ENCODE measurements around the gene OGFOD1.

The OGFOD1 gene

GRCh38 chr16:56450986-56451752, at the start of gene OGFOD1, which contains the start of gene NUDT21:
OGFOD1 (plus strand) TSS chr16:56451554; CDS start chr16:56451613, 59 bp downstream.
NUDT21 (minus strand) TSS chr16:56451332; CDS start chr16:56451202, 130 bp downstream.
- DNase-seq: peak; percentile 98

- no peak for DNase-seq
These were observed 45.2 kb upstream of the OGFOD1 start for GRCh38 chr16:56405977-56406672.

GRCh38 chr16:56408379-56409098, 42.8 kb upstream of the OGFOD1 start:
- DNase-seq: no peak

- no peak for DNase-seq
These were observed 42.2 kb upstream of the OGFOD1 start for GRCh38 chr16:56409195-56409594.

DNA sequence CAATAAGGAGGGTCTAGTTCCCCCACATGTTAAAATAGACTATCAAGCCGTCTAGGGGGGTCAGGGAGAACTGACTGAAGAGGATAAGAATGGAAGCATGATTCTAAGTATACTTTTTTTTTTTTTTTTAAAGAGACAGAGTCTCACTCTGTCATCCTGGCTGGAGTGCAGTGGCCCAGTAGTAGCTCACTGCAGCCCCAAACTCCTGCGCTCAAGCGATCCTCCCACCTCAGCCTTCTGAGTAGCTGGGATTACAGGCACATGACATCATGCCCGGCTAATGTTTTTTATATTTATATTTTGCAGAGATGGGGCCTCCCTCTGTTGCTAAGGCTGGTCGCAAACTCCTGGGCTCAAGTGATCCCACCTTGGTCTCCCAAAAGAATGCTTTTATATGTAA, 40.2 kb upstream of the OGFOD1 start:
- DNase-seq: no peak

DNA sequence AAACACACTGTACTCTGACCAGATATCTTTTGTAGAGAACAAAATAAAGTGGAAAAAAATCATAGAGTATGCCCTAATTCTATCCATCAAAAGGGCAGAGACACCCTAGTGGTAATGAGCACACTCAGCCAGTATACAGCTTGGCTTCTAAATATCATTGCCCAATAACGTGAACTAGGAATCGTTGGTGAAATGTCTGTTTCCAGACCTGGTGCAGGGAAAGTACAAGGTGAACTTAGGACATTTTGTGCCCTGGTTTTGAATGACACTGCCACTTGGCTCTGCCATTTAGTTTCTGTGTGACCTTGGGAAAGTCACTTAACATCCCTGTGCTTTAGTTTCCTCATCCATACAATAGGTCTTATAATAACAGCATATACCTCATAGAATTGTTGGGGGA, 39.7 kb upstream of the OGFOD1 start:
- no peak for DNase-seq

GRCh38 chr16:56413381-56413780, 38.0 kb upstream of the OGFOD1 start:
- DNase-seq: no peak

DNA sequence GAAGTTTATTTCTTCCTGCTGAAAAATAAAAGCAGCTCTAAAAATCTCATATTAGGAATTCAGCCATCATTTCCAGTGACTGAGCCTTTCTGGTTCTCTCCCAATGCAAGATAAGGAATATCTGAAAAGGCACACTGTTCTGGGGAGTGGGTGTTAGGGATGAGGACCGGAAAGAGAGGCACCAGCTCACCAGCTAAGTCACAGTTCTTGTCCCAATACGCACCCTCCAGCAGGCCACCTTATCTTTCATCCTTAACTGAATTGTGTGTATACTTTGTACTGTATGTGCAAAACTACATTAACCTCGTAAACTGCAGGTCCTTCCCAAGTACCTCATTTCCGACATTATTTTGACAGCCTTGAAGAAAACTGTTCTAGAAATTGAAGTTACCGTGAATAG, 37.0 kb upstream of the OGFOD1 start:
- DNase-seq: no peak

GRCh38 chr16:56415875-56416274, 35.5 kb upstream of the OGFOD1 start:
- DNase-seq: no peak

GRCh38 chr16:56417138-56417537, 34.2 kb upstream of the OGFOD1 start:
- DNase-seq: no peak

DNA sequence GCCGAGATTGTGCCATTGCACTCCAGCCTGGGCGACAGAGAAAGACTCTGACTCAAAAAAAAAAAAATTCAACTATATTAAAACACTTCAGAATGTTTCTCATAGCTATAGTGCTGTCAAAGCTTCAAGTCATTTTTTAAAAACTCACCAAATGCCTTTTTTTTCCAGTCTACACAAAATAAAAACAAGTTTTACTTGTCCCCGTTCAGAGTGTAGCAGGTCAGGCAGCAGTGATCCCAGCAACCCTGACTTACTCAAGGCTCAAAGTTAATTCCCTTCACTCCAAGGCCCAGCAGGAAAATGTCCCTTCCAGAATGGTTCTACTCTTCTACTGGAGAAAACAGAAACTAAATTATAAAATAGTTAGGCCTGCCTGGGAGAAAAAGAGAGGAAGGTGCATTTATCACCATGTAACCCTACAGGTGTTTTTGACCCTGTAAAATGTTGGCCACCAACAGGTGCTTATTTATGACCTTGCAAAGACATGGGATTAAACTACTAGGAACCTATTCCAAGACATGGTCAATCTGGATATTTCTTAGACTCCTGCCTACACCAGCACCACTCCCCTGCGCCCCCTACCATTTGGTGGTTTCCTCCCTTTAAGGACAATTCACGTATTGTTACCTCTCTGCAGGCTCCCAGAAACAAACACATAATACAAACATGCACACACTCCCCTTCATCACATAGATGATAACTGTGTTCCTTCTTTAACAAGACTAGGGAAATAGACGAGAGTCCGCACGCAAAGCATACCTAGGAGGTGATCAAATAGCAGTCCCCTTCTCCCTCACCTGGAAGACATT, 31.4 kb upstream of the OGFOD1 start:
- no peak for DNase-seq

DNA sequence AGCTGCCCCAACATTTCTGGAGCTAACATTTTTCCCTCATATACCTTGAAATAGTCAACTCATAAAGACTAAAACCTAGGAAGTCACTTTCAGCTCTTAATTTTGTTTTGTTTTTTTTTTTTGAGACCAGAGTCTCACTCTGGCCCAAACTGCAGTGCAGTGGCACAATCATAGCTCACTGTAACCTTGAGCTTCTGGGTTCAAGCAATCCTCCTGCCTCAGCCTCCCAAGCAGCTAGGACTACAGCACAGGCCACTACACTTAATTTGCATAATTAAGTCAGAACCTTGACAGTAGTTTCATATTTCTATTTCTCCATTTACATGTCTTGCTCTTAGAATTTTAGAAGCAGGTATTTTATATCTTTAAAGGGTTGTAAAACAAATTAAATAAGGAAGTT, 30.7 kb upstream of the OGFOD1 start:
- DNase-seq: no peak

GRCh38 chr16:56421313-56421712, 30.0 kb upstream of the OGFOD1 start:
- no peak for DNase-seq

DNA sequence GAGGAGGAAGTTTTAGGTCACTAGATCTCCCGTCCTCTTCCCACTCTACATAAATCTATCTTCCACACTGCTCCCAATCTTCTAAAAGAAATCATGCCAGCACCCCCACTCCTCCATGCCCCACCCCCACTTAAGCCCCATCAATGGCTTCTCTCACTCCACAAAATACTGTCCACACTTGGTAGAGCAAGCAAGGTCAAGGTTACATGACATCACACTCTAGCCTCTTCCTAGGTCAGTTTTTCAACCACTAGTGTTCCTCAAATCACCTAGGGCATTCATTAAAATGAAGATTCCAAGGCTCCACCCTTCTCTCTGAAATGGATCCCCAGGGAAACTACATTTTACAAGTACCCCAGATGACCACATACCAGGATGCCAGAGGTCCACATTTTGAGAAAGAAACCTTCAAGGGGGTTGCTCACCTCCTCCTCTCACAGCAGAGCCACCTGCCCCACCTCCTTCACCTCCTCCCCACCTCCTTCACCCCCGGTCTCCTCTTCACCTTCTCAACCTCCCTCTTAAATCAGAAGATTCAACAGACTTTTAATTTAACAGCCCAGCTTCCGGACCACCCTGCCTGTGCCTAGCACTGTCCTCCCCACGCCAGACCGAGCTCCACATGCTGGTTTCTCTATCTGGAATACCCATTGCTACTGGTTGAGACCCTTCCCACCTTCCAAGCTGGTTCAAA, 29.2 kb upstream of the OGFOD1 start:
- no peak for DNase-seq

DNA sequence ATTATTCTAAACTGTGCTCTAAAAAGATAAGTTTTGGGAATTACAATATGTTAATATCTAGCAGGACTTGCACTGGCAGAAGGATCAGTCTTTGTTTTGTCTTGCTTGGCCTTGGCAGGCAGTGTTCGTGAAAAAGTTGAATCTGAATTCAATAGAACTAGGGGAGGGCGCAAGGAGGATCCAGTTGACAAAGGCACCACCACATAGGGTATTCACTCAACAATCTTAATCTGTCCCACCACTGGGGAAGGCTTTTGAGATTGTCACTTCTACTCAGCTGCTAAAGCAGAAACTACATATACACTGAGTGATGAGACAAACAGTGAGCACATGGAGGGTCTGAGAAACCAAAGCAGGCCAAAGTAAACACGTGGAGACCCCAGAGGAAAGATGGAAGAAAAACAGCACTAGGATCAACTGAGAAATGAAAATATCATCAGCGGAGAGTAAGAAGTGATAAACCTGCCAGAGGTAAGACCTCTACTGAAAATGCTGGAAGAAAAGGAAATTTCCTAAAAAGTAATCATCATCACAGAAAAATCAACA, 28.4 kb upstream of the OGFOD1 start:
- DNase-seq: no peak

DNA sequence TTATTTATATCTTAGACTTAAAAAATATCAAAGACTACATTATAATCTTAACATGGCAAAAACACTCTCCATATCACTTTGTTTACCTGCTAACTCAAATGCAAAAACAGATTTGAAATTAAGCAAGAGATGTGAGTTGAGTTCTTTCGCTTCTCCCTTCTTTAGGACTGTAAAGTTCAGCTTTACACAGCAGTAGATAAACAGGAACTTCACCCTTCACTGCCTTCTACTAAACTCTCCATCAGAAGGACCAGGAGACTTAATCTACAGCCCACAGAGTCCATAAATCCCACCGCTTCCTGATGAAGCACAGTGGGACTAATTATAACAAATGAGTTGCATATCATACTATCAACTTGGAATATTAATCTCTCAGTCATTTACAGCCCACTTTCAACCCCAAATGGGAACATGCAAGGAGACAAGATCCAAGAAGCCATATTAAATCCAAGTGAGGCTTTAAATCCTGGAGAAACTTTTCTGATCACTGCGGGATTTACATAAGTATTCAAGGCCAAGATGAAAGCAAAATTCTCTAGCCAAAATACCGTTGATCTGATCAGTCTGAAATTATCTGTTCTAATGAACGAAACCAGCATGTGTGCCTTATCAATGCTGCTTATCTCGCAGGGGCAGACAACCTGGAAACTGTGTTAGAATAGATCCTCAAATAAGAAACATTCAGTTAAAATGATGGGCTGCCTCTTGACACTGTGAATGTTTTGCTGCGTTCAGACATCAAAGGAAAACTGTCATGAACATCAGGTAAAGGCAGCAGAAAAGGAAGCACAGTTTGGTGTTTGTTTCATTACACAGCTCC, 27.6 kb upstream of the OGFOD1 start:
- no peak for DNase-seq

GRCh38 chr16:56424404-56424764, 27.0 kb upstream of the OGFOD1 start:
- no peak for DNase-seq

DNA sequence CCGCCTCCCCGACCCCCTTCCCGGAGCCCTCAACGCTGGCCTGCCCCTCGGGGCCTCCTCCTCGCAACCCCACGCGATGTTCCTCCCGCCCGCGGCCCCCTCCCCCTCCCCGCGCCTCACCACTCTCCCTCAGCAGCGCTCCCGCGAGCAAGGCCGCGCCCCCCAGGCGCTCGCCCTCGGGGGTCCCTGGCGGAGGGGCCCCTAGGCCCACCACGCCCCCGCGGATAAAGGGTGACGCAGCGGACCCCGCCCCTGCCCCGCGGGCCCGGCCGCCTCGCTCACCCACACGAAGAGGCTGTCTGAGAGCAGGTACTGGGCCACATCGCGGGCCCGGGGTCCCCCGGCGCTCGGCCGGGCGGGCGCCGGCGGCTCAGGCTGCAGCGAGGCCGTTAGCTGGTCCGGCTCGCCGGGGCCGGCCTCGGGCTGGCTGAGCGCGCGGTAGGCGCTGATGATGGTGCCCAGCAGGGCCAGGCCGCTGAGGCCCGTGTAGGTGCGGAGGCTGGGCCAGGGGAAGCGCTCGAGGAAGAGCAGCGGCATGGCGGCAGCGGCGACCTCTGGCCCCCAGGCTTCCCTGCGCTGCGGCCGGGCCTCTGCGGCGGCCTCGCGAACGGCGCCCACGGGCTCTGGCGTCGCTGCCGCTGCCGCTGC, 26.4 kb upstream of the OGFOD1 start:
- DNase-seq: peak; percentile 17

DNA sequence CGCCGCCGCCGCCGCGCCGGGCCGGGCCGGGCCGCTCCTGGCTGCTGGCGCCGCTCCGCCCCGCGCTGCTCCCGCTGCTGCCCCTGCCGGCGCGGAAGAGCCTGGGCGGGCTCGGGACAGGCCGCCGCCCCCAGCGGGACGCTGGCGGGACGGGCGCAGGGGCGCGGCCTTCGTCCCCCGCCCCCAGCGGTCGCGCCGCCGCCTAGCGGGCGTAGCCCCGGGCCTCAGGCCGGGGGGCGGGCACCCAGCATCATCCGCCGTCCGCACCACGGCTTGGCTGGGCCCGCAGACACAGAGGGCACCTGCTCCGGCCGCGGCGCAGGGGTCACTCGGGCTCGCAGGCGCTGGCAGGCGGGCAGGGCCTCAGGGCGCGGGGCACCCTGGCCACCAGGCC, 25.9 kb upstream of the OGFOD1 start, which contains the start of gene AMFR:
TSS of gene AMFR (minus strand) at position 107 of the 394 bp plus-strand sequence. CDS start 218 bp downstream, outside the sequence.
- peak; percentile 80 for DNase-seq

GRCh38 chr16:56426585-56426984, 24.8 kb upstream of the OGFOD1 start:
- no peak for DNase-seq
